Lung (tissue), 12 donors: Measurements from ENCODE around the gene PRIMPOL. TPM values are rescaled to one million over a fixed set of nuclear protein-coding genes. Genes with fewer than 3 reads are reported as not detected.
"Not testable (repeated sequence)": the region's sequence is repeated elsewhere in the genome, so short reads cannot be mapped to it uniquely, and the experiment has no call there.

Experiments
- ATAC-seq: fragments of 200-7000 bp; cut with Tn5 transposase; one replicate; pipeline ENCODE4 v1.9.1; 2020; ENCODE audit warnings: moderate number of reproducible peaks; ENCODE audit not compliant: insufficient read depth, low FRiP score
- DNase-seq, 3 donors: peaks; one replicate each; pipeline ENCODE4 v3.0.0-alpha.2; 2013 to 2017
- H3K27ac ChIP-seq, 2 donors: one replicate each; pipeline ENCODE4 v1.5.1; 2013; ENCODE audit warnings: mild to moderate bottlenecking in 2 of 2, moderate library complexity in 2 of 2, control low read depth in 1 of 2, inconsistent platforms in 1 of 2, low read depth in 1 of 2, low read length in 1 of 2
- H3K27me3 ChIP-seq, 3 donors: one replicate each; pipeline ENCODE4 v1.5.1; 2013; ENCODE audit warnings: low read length in 2 of 3; ENCODE audit not compliant: control insufficient read depth in 3 of 3, insufficient read depth in 3 of 3
- H3K36me3 ChIP-seq, 4 donors: one replicate each; pipeline ENCODE4 v1.5.1; 2013; ENCODE audit warnings: low read length in 4 of 4, mild to moderate bottlenecking in 1 of 4, moderate library complexity in 1 of 4; ENCODE audit not compliant: control insufficient read depth in 4 of 4, insufficient read depth in 4 of 4
- H3K4me1 ChIP-seq, 5 donors: one replicate each; pipeline ENCODE4 v1.5.1; 2013; ENCODE audit warnings: low read length in 5 of 5, mild to moderate bottlenecking in 2 of 5, moderate library complexity in 1 of 5; ENCODE audit not compliant: control insufficient read depth in 5 of 5, insufficient read depth in 5 of 5
- H3K4me3 ChIP-seq: one replicate; pipeline ENCODE4 v1.5.1; 2013; ENCODE audit warnings: mild to moderate bottlenecking, control low read depth, moderate library complexity
- H3K9ac ChIP-seq, 2 donors: one replicate each; pipeline ENCODE4 v1.5.1; 2013; ENCODE audit warnings: low read length in 2 of 2, control low read depth in 1 of 2; ENCODE audit not compliant: insufficient read depth in 1 of 2
- H3K9me3 ChIP-seq, 4 donors: one replicate each; pipeline ENCODE4 v1.5.1; 2013; ENCODE audit warnings: low read length in 3 of 4, mild to moderate bottlenecking in 1 of 4, moderate library complexity in 1 of 4; ENCODE audit not compliant: control insufficient read depth in 4 of 4, insufficient read depth in 3 of 4
- CTCF ChIP-seq: IDR thresholded peaks from 2 replicates; pipeline ENCODE4 v1.5.1; 2012; ENCODE audit warnings: mild to moderate bottlenecking; ENCODE audit errors: control extremely low read depth, extremely low read depth
- WGBS, 2 donors: extraction: QIAGEN DNeasy Blood & Tissue Kit; methylation state at CpG; one replicate each; pipeline ENCODE4 v1.1.7; 2013; 5-methylcytosine and 5-hydroxymethylcytosine counted together
- polyA plus RNA-seq, 2 donors: library from polyadenylated mRNA; stranded (reverse); fragments of 200-250 nt; gene quantifications; one replicate each; pipeline ENCODE4 v1.2.1, GENCODE V29; 2013
- total RNA-seq, 2 donors: library from RNA; depleted of rRNA in 1 of 2; stranded (reverse); fragments of >200 nt in 1 of 2; gene quantifications; one replicate each; pipeline ENCODE4 v1.2.1, GENCODE V29; 2014 to 2021
- donor health status: control.
- donor health status: control.
- donor health status: Bipolar disorder and iron deficiency.
- donor health status: healthy.
- donor health status: DM: yes; HTN: yes; CAD: no.

The PRIMPOL gene
- total and polyA plus RNA-seq, 4 donors, result 7.3 to 43.4 (median 19.4) TPM

- no peaks in the 10 kb centered on the region for H3K27me3 ChIP-seq
- DNase-seq, result no peak
- no peak overlapping the region for H3K9ac ChIP-seq
- ATAC-seq, result no peak
- H3K4me1 ChIP-seq, result no peaks in the 10 kb centered on the region
- peaks cover 0 to 8% (median under 1%) of the 10 kb centered on the region in 4 donors for H3K9me3 ChIP-seq
- H3K27ac ChIP-seq, result no peak overlapping the region
- 84 to 92% methylated on average over 3 of the region's 3 CpGs for WGBS, 2 donors
- no peaks in the 10 kb centered on the region for H3K36me3 ChIP-seq
- no peak for TF ChIP-seq CTCF
- H3K4me3 ChIP-seq, result no peak overlapping the region
Observed at GRCh38 chr4:184612074-184612473, 37.5 kb upstream of the PRIMPOL start.

- WGBS, 2 donors, result 66 to 88% methylated on average over 2 of the region's 2 CpGs
- Histone ChIP-seq H3K36me3 (no peaks in the 10 kb centered on the region), H3K9me3 (peaks cover 0 to 8% (median under 1%) of the 10 kb centered on the region in 4 donors), H3K4me1 (no peaks in the 10 kb centered on the region), H3K27me3 (no peaks in the 10 kb centered on the region), H3K9ac (no peak overlapping the region), H3K4me3 (no peak overlapping the region), H3K27ac (no peak overlapping the region)
- DNase-seq (no peak), ATAC-seq (no peak)
- TF ChIP-seq CTCF, result no peak
Observed at GRCh38 chr4:184613405-184613804, 36.1 kb upstream of the PRIMPOL start.

GRCh38 chr4:184614509-184614908 lies 35.0 kb upstream of the PRIMPOL start:
- H3K27ac ChIP-seq, result no peak overlapping the region
- no peaks in the 10 kb centered on the region for H3K36me3 ChIP-seq
- H3K4me3 ChIP-seq, result no peak overlapping the region
- no peak for TF ChIP-seq CTCF
- H3K9ac ChIP-seq, result no peak overlapping the region
- ATAC-seq (no peak), DNase-seq (no peak)
- WGBS, 2 donors, result 93 to 98% methylated on average over 3 of the region's 3 CpGs
- H3K27me3 ChIP-seq, result no peaks in the 10 kb centered on the region
- H3K9me3 ChIP-seq, result peaks cover 0 to 8% (median under 1%) of the 10 kb centered on the region in 4 donors
- no peaks in the 10 kb centered on the region for H3K4me1 ChIP-seq

GRCh38 chr4:184616168-184616567 lies 33.4 kb upstream of the PRIMPOL start:
- not testable (repeated sequence) for H3K9me3 ChIP-seq, H3K4me3 ChIP-seq, DNase-seq, ATAC-seq, H3K9ac ChIP-seq, H3K27ac ChIP-seq, H3K36me3 ChIP-seq, H3K4me1 ChIP-seq, H3K27me3 ChIP-seq
- WGBS, 2 donors, result 88 to 94% methylated on average over 2 of the region's 2 CpGs
